Adrenal gland (tissue), 12 donors: ENCODE results near the gene GNB1L. TPM values are rescaled to one million over a fixed set of nuclear protein-coding genes. Genes with fewer than 3 reads are reported as not detected.

ENCODE experiments used
- DNase-seq, 7 donors: peaks; one replicate each; pipeline ENCODE4 v3.0.0-alpha.2; 2019 to 2020
- H3K27ac ChIP-seq, 5 donors: fragments of 200-600 bp; sonication (generic) in 4 of 5; 1 replicate in 3 of 5; 2 replicates in 2 of 5; pipeline versions ENCODE4 v1.5.1 to v1.8.0; 2016 to 2020; ENCODE audit warnings: mild to moderate bottlenecking in 1 of 5
- H3K27me3 ChIP-seq: fragments of 200-600 bp; 2 replicates; pipeline ENCODE4 v1.8.0; 2021
- H3K36me3 ChIP-seq, 2 donors: fragments of 200-600 bp; replicated peaks in 1 of 2; 1 replicate in 1 of 2; 2 replicates in 1 of 2; pipeline versions ENCODE4 v1.5.1 to v1.8.0; 2018 to 2022
- H3K4me1 ChIP-seq, 2 donors: fragments of 200-600 bp; replicated peaks in 1 of 2; 1 replicate in 1 of 2; 2 replicates in 1 of 2; pipeline versions ENCODE4 v1.5.1 to v1.8.0; 2018 to 2021
- H3K4me3 ChIP-seq, 4 donors: fragments of 200-600 bp; sonication (generic) in 3 of 4; one replicate each; pipeline ENCODE4 v1.5.1; 2016 to 2018
- H3K9me3 ChIP-seq, 3 donors: fragments of 200-600 bp; sonication (generic) in 1 of 3; replicated peaks in 1 of 3; 1 replicate in 2 of 3; 2 replicates in 1 of 3; pipeline versions ENCODE4 v1.5.1 to v1.8.0; 2016 to 2021
- CTCF ChIP-seq, 6 experiments: fragments of 450-650 bp in 4 of 6; fragments of 200-600 bp in 2 of 6; sonication (generic) in 1 of 6; IDR thresholded peaks; 1 replicate in 5 of 6; 2 replicates in 1 of 6; pipeline versions ENCODE4 v1.5.1 to v1.8.0; 2016 to 2021; ENCODE audit warnings: antibody characterized with exemption in 6 of 6, mild to moderate bottlenecking in 2 of 6, moderate library complexity in 1 of 6
- POLR2A ChIP-seq, 2 donors: fragments of 450-650 bp; IDR thresholded peaks; one replicate each; pipeline ENCODE4 v1.6.1; 2017; ENCODE audit warnings: antibody characterized with exemption in 2 of 2, mild to moderate bottlenecking in 2 of 2, moderate library complexity in 1 of 2
- WGBS, 4 donors: extraction: QIAGEN DNeasy Blood & Tissue Kit in 2 of 4; methylation state at CpG; one replicate each; pipeline versions ENCODE4 v1.1.5 to v1.1.7; 2013 to 2017; 5-methylcytosine and 5-hydroxymethylcytosine counted together
- intact Hi-C, 2 donors: fragments of 100-400 bp; cut with DNase I; formaldehyde crosslinking; loops; one replicate each; pipeline versions ENCODE4 v1.14.1 to v1.15.0; 2022 to 2023
- polyA plus RNA-seq, 3 donors: library from polyadenylated mRNA; stranded (reverse); fragments of 200-250 nt in 2 of 3; fragments of 350-450 nt in 1 of 3; fragmentation: Illumina TruSeq in 1 of 3; extraction: RNeasy Lipid Tissue Mini Kit (QIAGEN cat#74804) in 1 of 3; gene quantifications; one replicate each; pipeline ENCODE4 v1.2.3, GENCODE V29; 2013 to 2014
- total RNA-seq, 9 donors: library from RNA; depleted of rRNA in 4 of 9; stranded (reverse); fragments of >200 nt in 4 of 9; fragments of 120-200 nt in 1 of 9; fragmentation: NEBNext Ultra II Directional in 1 of 9; extraction: Animal tissue kit (Norgen Biotek cat#: 25700) in 1 of 9; gene quantifications; one replicate each; pipeline versions ENCODE4 v1.1.0 to v1.2.4, GENCODE V29; 2013 to 2023
- donor health status: healthy with polysubstance abuse.
- donor health status: Bipolar disorder and iron deficiency.
- donor health status: DM: yes; HTN: yes; CAD: no.
- donor health status: DM: no; HTN: no; CAD: no.
- donor health status: DM: no; HTN: no; CAD: no.
- donor health status: DM: yes; HTN: yes; CAD: no.

GNB1L gene
- total and polyA plus RNA-seq, 12 donors: 0.26 to 6.6 (median 4.2) TPM; not detected in 1

GRCh38 chr22:19775496-19776325, 79.0 kb downstream of the GNB1L start:
- 90 to 96% (median 91%) methylated on average over 4 to 24 of the region's 24 CpGs for WGBS, 4 donors

GRCh38 chr22:19774628-19775027, 80.0 kb downstream of the GNB1L start:
- no peaks in the 10 kb centered on the region for H3K4me1 ChIP-seq
- no peak for TF ChIP-seq POLR2A (IDR thresholded peaks at IDR 0.05)
- TF ChIP-seq CTCF (IDR thresholded peaks at IDR 0.05): no peak
- no peak for DNase-seq
- no peak overlapping the region for H3K27ac ChIP-seq
- WGBS, 4 donors: 90 to 92% (median 91%) methylated on average over 8 of the region's 8 CpGs
- no peak overlapping the region for H3K4me3 ChIP-seq
- H3K9me3 ChIP-seq: no peaks in the 10 kb centered on the region
- no peaks in the 10 kb centered on the region for H3K36me3 ChIP-seq
- H3K27me3 ChIP-seq: peaks cover 13% of the 10 kb centered on the region
- intact Hi-C loops: no loop called here

More at GRCh38 chr22:19775496-19776325, 79.0 kb downstream of the GNB1L start:
- Histone ChIP-seq H3K27ac (no peak overlapping the region), H3K36me3 (no peaks in the 10 kb centered on the region), H3K4me1 (no peaks in the 10 kb centered on the region), H3K27me3 (peaks cover 2% of the 10 kb centered on the region), H3K4me3 (no peak overlapping the region), H3K9me3 (no peaks in the 10 kb centered on the region)
- TF ChIP-seq POLR2A (IDR thresholded peaks at IDR 0.05) (no peak), CTCF (IDR thresholded peaks at IDR 0.05) (no peak)
- no peak for DNase-seq
- intact Hi-C loops: no loop called here

GRCh38 chr22:19773470-19774040, 81.1 kb downstream of the GNB1L start:
- H3K27me3 ChIP-seq: peaks cover 23% of the 10 kb centered on the region
- 82 to 88% (median 84%) methylated on average over 6 to 9 of the region's 9 CpGs; no CpG with 5 or more reads in 1 of the 4 donors for WGBS, 4 donors
- H3K27ac ChIP-seq: no peak overlapping the region
- H3K4me3 ChIP-seq: no peak overlapping the region
- intact Hi-C loops: no loop called here
- TF ChIP-seq CTCF (IDR thresholded peaks at IDR 0.05) (no peak), POLR2A (IDR thresholded peaks at IDR 0.05) (no peak)
- H3K9me3 ChIP-seq: no peaks in the 10 kb centered on the region
- no peak for DNase-seq
- H3K36me3 ChIP-seq: no peaks in the 10 kb centered on the region
- no peaks in the 10 kb centered on the region for H3K4me1 ChIP-seq

- no peak for DNase-seq
- intact Hi-C loops: no loop called here
- H3K4me3 ChIP-seq: no peak overlapping the region
- H3K36me3 ChIP-seq: no peaks in the 10 kb centered on the region
- H3K9me3 ChIP-seq: no peaks in the 10 kb centered on the region
- 71 to 83% (median 78%) methylated on average over 19 to 25 of the region's 25 CpGs for WGBS, 4 donors
- H3K27ac ChIP-seq: no peak overlapping the region
- peaks cover 30% of the 10 kb centered on the region for H3K27me3 ChIP-seq
- H3K4me1 ChIP-seq: no peaks in the 10 kb centered on the region
- TF ChIP-seq POLR2A (IDR thresholded peaks at IDR 0.05) (no peak), CTCF (IDR thresholded peaks at IDR 0.05) (no peak)
Measured at GRCh38 chr22:19772673-19773469, 81.8 kb downstream of the GNB1L start.
